Measurements from ENCODE around the gene ST8SIA5. TPM values are rescaled to one million over a fixed set of nuclear protein-coding genes. Genes with fewer than 3 reads are reported as not detected.

Gene ST8SIA5
- total and polyA plus RNA-seq, 2 donors (not counting 3 experiments of a cell fraction or from before 2014, with no cell fraction given): 0.25 to 0.62 TPM

- dilution Hi-C loops (cut with MboI; ENCODE audit: extremely low pct_ligation_motif_present, low sequenced_read_pairs) (no loop called here), intact Hi-C loops (cut with micrococcal nuclease) (no loop called here)
- ChIA-PET CTCF (no interaction called here), POLR2A (no interaction called here)
- Histone ChIP-seq H2AFZ (ENCODE audit: low read depth, low read length) (no peak overlapping the region), H3K9me1 (replicated peaks; ENCODE audit: control insufficient read depth, extremely low read depth, insufficient read depth, low read length) (no peaks in the 10 kb centered on the region), H3K4me2 (ENCODE audit: insufficient read depth, low read length) (no peak overlapping the region), H3K79me2 (ENCODE audit: control insufficient read depth, insufficient read depth, low read length) (no peaks in the 10 kb centered on the region), H3K9me3 (replicated peaks; ENCODE audit: control insufficient read depth, insufficient read depth, low read length) (no peaks in the 10 kb centered on the region), H3K9ac (replicated peaks; ENCODE audit: extremely low read depth, insufficient read depth, low read length) (no peak overlapping the region), H3K36me3 (ENCODE audit: control insufficient read depth in 2 of 2, extremely low read depth in 1 of 2, insufficient read depth in 2 of 2, low read length in 2 of 2) (no peaks in the 10 kb centered on the region), H3K27ac (ENCODE audit: insufficient read depth, low read depth, low read length) (no peak overlapping the region), H4K20me1 (replicated peaks; ENCODE audit: control insufficient read depth, extremely low read depth, insufficient read depth, low read length) (no peaks in the 10 kb centered on the region), H3K4me3 (replicated peaks in 1 of 3; ENCODE audit: insufficient read depth in 1 of 3, low read depth in 1 of 3, low read length in 3 of 3) (no peak overlapping the region), H3K4me1 (ENCODE audit: control insufficient read depth, extremely low read depth, insufficient read depth, low read length) (no peaks in the 10 kb centered on the region), H3K27me3 (ENCODE audit: control insufficient read depth in 2 of 2, insufficient read depth in 2 of 2, low read length in 2 of 2) (peaks cover 3 to 5% of the 10 kb centered on the region in 2 experiments)
- FAIRE-seq (no peak), DNase-seq (ENCODE audit: low read depth, low spot score) (no peak)
- no TSS peak for BruUV-seq (replicated peaks)
- TF ChIP-seq CTCF (IDR thresholded peaks at IDR 0.05; ENCODE audit: extremely low read depth in 1 of 2, insufficient read depth in 1 of 2, low read depth in 1 of 2, low read length in 2 of 2): no peak
- no peak for TF ChIP-seq POLR2AphosphoS5 (IDR thresholded peaks at IDR 0.05; ENCODE audit: insufficient read depth, low read depth, low read length)
- TF ChIP-seq GATA2 (IDR thresholded peaks at IDR 0.05; ENCODE audit: insufficient read depth, insufficient read length, low read depth, low read length): no peak
- no peak for TF ChIP-seq FOS (IDR thresholded peaks at IDR 0.05; ENCODE audit: borderline replicate concordance, insufficient read depth, low read length)
- no peak for TF ChIP-seq JUN (IDR thresholded peaks at IDR 0.05; ENCODE audit: borderline replicate concordance, insufficient read depth, insufficient read length, low read depth)
- TF ChIP-seq MAX (IDR thresholded peaks at IDR 0.05; ENCODE audit: insufficient read depth, insufficient read length): no peak
Measured at GRCh38 chr18:46767217-46767616, 10.4 kb upstream of the ST8SIA5 start.

Measured in endothelial cell of umbilical vein (primary cell).